Erythroblast (primary cell): ENCODE data around the gene NECTIN4.
A peak's percentile ranks its signal among the peaks of the same experiment; 100 is the strongest.

Source experiments
- GATA1 ChIP-seq: IDR thresholded peaks from 2 replicates; pipeline ENCODE4 v1.6.1; 2011; ENCODE audit warnings: low read depth, mild to moderate bottlenecking, control low read depth, low read length, moderate library complexity
- POLR2A ChIP-seq: IDR thresholded peaks from 2 replicates; pipeline ENCODE4 v1.6.1; 2011; ENCODE audit warnings: mild to moderate bottlenecking, low read length

DNA sequence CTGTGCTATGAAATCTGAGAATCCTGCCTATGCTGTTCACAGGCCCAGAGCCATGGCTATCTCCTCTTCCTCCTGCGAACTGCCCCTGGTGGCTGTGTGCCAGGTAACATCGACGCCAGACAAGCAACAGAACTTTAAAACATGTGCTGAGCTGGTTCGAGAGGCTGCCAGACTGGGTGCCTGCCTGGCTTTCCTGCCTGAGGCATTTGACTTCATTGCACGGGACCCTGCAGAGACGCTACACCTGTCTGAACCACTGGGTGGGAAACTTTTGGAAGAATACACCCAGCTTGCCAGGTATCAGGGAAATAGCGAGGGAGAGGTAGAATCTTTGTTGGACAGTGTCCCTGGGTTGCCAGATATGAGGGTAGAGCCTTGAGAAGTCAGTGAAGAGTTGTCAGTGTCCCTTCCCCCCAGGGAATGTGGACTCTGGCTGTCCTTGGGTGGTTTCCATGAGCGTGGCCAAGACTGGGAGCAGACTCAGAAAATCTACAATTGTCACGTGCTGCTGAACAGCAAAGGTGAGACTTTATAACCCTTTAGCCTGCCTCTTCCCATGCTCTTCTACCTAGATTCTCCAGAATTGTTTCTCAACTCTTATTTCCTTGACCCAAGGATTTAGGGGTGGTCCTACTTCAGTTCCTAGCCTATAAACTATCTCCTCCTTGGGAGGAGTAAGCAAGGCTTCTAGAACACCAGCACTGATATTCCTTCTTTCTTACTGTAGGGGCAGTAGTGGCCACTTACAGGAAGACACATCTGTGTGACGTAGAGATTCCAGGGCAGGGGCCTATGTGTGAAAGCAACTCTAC, 29.9 kb upstream of the NECTIN4 start:
- TF ChIP-seq POLR2A (peak; percentile 46), GATA1 (no peak)
